Measurements from ENCODE around the gene PTS.
A peak's percentile ranks its signal among the peaks of the same experiment; 100 is the strongest.
"Not testable (repeated sequence)": the region's sequence is repeated elsewhere in the genome, so short reads cannot be mapped to it uniquely, and the experiment has no call there.

The PTS gene

DNA sequence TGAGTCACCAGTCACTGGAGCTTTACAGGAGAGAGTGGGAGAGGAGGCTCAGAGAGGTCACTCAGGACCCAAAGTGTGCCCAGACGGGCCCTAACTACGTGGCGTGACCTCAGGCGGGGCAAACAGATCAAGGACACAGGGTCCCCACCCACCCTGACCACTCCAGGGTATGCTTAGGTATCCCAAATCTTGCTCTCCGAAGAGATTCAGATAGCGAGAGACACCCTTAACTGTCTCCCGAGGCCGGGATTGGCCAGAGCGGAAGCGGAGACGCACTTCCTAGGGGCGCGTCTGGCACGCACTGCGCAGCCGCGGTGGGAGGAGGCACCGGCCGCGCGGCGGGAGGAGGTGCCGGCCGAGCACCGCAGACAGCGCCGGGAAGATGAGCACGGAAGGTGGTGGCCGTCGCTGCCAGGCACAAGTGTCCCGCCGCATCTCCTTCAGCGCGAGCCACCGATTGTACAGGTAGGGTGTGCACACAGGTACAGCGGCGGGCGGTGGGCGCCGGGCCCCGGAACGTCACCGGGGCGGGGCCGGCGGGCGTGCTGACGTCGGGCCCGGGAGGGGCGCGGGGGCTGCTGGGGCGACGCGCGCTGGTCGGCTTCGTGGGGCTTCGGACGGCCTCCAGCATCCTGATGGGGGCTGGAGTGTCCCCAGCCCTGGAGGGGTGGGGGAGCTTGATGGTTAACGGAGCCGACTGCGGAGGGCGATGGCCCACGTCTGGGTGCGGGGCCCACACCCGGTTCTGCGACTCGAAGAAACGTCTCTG, at the start of gene PTS:
Gene PTS (plus strand): TSS at position 367 of the 769 bp plus-strand sequence. CDS start 16 bp downstream, at position 383.
- peak; percentile 87 for DNase-seq
- ATAC-seq, result peak; percentile 96

DNA sequence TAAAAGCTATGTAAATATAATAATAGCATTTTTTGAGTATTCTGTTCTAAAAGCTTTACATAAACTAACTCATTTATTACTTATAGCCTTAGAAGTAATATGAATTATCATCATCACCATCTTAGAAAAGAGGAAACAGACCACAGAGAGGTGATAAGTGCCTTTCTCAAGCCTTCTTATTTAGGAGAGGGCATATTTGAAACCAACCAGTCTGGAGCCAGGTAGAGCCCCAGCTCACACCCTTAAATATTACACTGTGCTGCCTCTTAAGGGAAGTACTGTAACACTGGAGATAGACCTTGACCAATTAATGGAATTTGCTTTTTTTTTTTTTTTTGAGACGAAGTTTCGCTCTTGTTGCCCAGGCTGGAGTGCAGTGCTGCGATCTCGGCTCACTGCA, 48.6 kb upstream of the PTS start:
- DNase-seq (no peak), ATAC-seq (no peak)

DNA sequence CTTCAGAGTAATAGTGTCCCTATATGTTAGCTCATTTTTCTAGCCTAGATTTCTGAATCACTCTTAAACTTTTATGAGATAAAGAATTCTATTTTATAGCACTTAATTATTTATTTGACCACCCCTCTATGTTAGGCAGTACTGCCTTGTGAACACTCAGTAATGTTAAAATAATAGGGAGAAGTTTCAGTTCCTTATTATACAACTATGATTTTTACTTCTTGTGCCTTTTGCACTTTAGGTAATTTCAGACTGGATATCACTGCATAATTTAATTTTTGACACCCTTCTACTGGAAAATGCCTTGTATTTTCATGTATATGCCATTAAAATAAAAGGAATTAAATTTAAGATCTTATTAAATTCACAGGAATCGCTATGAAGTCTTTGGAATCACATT, 47.8 kb upstream of the PTS start:
- DNase-seq, result no peak
- no peak for ATAC-seq

DNA sequence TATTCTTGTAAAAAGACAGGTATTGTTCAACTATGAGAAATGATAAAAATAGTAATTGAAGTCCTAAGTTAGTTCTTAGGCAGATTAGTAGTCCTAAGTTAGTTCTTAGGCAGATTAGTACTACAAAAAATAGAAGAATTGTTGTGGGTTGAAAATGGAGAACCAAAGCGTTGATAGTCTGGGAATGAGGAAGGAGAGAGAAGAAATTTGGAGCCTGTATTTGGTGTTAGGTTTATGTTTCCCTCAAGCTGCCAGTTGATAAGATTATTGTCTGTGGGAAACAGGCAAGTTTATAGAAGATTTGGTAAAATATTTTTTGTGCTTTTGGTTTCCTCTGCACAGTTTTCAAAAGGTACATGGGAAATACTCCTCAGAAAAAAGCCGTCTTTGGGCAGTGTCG, 47.3 kb upstream of the PTS start:
- ATAC-seq, result no peak
- DNase-seq, result no peak

DNA sequence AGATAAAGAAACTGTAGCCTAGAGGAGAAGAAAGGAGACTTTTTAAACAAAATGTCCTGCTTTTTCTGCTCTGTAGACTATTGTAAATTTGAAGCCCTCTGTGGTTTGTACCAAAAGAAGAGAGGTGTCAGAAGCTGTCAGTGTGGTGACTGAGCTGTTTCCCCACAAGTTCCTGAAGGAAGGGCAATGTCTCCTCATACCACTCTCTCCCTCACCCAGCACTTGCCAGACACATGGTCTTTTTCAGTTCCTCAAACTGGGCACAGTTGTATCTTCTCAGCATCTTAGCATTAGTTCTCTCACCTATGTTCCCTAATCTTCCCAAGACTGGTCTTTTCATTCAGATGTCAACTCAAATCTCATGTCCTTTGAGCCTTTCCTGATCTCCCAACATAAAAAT, 46.6 kb upstream of the PTS start:
- ATAC-seq, result no peak
- no peak for DNase-seq

DNA sequence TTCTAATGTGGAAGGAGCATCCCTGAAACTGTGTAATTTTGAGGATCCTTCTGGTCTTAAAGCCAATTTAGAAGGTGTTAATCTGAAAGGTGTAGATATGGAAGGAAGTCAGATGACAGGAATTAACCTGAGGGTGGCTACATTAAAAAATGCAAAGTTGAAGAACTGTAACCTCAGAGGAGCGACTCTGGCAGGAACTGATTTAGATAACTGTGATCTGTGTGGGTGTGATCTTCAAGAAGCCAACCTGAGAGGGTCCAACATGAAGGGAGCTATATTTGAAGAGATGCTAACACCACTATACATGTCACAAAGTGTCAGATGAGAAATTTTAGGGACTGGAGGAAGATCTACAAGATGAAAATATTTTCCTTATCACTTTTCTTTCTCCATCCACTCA, 43.4 kb upstream of the PTS start:
- no peak for DNase-seq
- ATAC-seq, result no peak

DNA sequence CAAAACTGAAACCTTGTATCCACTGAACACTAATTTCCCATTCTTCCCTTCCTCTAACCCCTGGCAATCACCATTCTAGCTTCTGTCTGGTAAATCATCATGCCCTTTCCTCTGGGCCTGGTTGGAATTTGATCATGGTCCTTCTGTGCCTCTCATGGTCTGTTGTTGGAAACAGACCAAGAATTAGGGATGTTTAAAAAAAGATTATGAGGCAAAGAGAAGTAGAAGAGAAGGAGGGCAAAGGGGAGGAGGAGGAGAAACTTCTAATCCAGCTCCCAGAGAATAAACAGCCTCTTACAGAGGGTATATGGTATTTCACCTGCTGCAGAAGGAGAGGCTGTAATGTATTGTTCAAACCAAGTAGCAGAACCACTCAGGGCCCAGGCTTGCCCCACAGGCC, 40.3 kb upstream of the PTS start:
- no peak for DNase-seq
- ATAC-seq, result no peak

DNA sequence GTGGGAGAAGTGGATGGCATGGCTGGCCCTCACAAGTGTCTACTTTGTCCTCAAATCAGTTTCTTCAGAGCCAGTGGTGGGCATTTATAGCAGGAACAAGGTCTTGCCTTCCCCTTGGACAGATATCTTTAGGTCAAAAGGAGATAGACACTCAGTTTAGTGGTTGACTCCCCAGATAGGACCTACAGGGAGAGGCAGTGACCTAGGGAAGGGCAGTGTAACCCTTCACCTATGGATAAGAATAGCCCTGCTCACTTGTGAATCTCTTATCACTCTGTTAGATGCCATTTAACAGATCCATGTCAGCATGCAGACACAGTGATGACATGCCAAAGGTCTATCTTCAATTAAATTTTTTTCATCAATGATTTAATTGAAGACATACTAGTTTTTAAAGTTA, 39.9 kb upstream of the PTS start:
- DNase-seq, result no peak
- ATAC-seq, result no peak

DNA sequence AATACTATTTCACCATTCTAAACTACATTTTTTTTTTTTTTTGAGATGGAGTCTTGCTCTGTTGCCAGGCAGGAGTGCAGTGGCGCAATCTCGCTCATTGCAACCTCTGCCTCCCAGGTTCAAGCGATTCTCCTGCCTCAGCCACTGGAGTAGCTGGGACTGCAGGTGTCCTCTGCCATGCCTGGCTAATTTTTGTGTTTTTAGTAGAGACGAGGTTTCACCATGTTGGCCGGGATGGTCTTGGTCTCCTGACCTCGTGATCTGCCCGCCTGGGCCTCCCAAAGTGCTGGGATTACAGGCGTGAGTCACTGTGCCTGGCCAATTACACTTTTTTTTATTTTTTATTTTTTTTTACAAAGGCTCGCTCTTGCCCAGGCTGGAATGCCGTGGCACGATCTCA, 31.1 kb upstream of the PTS start:
- DNase-seq, ATAC-seq: not testable (repeated sequence)

DNA sequence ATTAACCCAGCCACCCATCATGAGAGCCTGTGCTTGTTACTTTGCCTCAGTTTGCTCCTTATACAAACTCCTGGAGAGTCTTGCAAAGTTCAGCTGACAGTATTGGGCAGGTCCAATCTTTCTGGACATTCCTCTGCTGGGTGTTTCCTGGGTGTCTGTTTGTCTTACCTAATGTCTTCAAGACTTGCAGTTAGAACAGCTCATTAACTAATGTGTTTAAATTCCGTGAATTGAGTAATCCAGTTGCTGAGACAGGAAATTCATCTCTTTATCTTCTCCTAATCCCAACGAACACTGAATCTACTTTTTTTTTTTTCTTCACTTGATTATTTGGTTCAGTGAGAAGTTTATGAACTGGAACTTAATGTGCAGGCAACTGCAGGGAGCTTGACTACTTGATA, 30.3 kb upstream of the PTS start:
- ATAC-seq (no peak), DNase-seq (no peak)

DNA sequence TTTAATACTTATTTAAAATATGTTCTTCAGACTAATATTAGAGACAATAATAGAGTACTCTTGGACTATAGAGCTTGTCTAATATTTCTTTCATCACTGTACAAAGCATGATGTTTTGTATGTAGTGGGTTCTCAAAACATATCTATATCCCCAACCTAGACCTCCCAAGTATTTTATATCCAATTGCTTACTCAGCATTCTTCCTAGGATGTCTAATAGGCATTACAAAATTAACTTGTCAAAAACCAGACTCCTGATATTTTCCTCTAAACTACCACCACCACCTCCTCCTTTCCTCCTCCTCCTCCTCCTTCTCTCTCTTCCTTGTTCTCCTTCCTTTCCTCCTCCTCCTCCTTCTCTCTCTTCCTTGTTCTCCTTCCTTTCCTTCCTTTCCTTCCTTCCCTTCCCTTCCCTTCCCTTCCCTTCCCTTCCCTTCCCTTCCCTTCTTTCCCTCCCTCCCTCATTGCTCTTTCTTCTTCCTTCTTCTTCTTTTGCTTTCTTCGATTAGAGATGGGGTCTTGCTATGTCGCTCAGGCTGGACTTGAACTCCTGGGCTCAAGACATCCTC, 29.6 kb upstream of the PTS start:
- ATAC-seq (no peak), DNase-seq (no peak)

DNA sequence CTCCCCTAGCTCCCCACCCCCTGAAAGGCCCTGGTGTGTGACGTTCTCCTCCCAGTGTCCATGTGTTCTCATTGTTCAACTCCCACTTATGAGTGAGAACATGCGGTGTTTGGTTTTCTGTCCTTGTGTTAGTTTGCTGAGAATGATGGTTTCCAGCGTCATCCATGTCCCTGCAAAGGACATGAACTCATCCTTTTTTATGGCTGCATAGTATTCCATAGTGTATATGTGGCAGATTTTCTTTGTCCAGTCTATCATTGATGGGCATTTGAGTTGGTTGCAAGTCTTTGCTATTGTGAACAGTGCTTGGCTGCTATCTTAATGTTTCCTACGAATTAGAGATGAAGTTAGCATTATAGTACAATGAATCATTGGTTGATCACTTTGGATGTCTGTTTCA, 27.1 kb upstream of the PTS start:
- DNase-seq, ATAC-seq: not testable (repeated sequence)

DNA sequence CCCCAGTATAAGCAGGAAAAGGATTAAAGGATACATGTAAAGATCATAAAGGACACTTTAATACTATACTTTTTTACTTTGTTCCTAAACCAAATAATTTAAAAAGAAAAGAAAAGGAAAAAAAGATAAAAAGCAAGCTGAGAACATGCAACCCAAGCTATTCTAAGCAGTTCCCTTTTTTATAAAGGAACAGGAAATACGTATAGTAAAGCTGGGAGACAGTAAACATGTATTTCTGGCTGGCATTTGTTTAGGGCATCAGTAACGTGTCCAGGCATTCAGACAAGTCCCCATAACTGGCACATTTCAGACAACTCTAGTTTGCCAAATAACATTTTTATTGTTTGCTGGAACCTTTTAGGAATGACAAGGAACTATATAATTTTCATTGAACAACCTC, 26.0 kb upstream of the PTS start:
- ATAC-seq (no peak), DNase-seq (no peak)

DNA sequence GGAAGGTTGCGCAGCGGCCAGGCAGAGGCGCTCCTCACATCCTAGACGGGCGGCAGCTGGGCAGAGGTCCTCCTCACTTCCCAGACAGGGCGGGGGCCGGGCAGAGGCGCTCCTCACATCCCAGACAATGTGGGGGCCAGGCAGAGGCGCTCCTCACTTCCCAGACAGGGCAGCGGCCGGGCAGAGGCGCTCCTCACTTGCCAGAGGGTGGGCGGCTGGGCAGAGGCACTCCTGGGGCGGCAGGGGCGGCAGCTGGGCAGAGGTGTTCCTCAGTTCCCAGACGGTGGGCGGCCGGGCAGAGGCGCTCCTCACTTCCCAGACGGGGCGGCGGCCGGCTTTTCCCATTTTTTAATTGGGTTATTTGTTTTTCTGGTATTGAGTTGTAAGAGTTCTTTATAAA, 20.2 kb upstream of the PTS start:
- ATAC-seq (no peak), DNase-seq (no peak)

DNA sequence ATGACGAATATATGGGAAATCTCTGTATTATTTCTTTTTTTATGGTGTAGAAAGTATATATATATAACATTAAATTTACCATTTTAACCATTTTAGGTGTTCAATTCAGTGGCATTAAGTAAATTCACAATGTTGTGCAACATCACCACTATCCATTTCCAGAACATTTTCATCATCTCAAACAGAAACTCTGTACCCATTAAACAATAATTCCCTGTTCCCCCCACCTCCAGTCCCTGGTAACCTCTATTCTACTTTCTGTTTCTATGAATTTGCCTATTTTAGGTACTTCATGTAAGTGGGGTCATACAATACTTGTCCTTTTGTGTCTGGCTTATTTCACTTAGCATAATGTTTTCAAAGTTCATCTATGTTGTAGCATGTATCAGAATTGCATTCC, 15.3 kb upstream of the PTS start:
- ATAC-seq (no peak), DNase-seq (no peak)

DNA sequence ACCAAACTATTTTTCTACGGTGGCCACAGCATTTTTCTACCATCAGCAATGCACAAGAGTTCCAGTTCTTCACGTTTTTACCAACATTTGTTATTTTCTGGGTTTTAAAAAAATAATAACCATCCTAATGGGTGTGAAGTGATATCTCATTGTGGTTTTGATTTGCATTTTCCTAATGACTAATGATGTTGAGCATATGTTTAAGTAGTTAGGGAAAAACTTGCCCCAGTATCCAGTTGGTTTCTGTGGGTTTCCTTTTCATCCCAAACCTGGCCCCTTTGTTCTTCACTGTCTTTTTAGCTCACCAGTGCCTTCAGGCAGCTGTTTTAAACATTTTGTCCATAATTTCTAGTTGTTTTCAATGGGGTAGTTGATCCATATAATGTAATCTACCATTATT, 14.7 kb upstream of the PTS start:
- DNase-seq, result no peak
- peak; percentile 69 for ATAC-seq

DNA sequence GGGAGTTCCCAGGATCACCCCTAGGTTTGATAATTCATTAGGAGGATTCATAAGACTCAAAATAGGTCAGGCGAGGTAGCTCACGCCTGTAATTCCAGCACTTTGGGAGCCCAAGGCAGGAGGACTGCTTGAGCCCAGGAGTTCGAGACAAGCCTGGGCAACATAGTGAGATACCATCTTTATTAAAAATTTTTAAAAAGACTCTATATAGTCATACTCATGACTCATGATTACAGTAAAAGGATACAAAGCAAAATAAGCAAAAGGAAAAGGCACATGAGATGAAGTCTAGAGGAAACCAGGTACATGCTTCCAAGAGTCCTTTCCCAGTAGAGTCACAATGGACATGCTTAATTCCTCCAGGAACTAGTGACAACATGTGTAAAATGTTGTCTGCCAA, 13.9 kb upstream of the PTS start:
- no peak for ATAC-seq
- DNase-seq, result no peak

DNA sequence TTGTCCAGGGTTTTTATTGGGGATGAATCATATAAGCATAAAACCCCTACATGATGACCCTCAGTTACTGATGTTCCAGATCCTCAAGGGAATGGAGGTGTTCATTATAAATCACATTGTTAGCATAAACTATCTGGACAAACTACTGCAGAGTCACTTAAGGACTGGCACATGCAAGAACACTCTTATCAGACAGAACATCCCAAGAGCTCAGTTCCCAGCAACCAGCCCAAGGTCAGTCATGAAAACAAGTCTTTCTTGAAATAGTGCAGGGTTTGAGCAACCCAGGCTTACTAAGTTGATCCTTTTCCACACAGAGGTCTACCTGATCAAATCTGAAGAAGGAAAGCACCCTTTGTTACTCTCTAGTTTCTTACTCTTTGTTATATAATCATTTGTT, 13.5 kb upstream of the PTS start:
- DNase-seq, result no peak
- ATAC-seq, result no peak

DNA sequence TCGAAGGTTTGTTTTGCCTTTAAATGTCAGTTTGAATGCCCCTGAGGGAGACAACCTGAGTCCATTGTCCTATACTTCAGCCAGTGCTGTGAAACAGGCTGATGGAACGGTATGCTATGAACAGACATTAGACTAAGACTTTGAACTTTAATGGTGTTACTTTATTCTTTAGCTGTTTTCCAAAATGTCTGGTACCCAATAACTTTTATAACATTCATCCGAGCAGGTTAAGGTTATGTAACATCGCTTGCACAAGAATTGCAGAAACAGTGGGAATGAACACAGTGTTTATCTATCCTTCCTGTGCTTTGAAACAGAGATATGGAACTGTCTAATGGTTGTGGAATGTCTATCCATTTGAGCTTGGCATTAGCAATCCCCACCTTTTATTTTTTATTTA, 12.5 kb upstream of the PTS start:
- DNase-seq, result no peak
- ATAC-seq, result no peak

DNA sequence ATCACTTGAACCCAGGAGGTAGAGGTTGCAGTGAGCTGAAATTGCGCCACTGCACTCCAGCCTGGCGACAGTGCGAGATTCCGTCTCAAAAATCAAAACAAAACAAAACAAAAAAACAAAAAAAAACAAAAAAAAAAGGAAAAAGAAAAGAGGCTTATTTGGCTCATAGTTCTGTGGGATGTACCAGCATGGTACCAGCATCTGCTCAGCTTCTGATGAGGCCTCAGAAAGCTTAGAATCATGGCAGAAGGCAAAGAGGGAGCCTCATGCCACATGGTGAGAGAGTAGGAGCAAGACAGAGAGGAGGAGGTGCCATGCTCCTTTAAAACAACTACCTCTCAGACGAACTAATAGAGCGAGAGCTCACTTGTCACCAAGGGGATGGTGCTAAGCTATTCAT, 10.6 kb upstream of the PTS start:
- DNase-seq, result no peak
- no peak for ATAC-seq

DNA sequence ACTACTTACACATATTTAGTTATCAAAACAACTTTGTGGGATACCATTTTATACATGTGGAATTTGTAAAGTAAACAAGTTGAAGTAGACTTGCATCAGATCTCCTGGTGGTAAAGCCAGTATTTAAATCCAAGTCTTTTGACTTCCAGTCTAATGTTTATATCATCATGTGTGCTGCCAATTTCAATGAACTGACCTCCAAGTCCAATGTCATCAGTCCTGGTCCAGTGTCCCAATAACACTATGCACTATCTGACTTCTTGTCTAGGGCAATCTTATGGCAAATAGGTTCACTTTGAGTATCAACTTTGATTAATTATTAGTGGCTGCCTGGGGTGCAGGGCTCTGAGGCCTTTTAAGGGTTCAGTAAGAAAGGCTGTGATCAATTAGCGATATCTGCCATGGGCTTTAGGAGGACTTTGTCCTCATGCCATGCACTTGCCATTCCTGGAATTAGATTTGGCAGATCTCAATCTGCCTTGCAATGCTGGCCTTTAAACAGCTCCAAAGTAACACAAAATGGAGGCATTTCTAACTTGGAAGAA, 9.6 kb upstream of the PTS start:
- DNase-seq (no peak), ATAC-seq (no peak)

DNA sequence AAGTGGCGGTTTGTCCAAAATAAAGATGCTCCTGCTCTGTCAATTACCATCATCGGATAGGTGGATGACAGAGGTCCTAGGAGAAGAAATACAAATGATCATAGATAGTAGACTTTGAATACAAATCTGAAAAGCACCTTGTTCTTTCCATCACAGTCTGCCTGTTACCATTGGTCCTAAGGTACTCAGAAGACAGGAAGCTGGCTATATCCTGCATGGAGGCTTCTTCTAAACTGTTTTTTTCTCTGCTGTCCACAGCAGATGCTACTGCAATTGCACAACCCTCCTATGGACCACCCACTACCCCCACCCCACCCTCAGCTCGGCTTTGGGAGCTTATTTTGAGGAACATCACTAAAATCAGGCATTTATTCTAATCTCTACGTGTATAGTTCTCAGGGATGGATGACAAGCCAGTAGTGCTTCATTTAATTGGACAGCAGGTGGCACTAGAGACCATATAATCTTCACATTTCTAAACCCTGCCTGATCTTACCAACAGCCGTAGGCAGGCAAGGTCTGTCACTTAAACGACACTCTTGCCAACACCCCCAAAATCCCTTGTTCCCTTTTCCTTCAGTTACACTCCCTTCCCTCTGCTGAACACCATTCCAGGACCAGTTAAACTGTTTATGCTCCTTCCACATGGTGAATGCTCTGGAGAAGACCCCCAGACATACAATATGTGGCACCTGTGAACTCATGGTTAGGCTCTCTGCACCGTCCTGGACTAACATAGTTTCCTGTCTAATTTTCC, 6.6 kb upstream of the PTS start:
- ATAC-seq (peak; percentile 93), DNase-seq (peak; percentile 18)

DNA sequence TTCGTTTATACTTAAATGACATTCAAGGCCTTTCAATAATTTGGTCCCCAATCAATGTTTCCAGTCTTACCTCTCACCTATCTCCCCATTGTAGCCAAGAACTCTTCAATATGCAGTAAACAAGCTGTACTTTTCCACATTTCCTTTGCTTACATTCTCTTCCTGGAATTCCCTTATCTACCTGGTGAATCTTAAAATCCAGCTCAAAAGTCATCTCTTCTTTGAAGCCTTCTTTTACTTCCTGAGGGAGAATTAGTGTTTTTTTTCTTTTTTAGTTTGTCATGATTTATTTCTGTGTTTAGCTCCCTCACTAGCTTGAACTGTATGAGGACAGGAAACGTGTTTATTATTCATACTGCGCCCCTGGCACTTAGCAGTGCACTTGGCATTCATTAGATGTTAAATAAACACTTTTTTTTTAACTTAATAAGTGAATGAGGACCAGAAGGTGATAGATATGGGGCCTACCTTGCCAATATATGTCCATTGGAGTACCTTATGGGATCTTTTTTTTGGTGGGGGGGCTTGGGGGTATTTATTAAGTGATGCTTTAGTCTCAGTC, 4.9 kb upstream of the PTS start:
- DNase-seq (no peak), ATAC-seq (no peak)
